Natural killer cell (primary cell): ENCODE results near the gene ANKS3. TPM values are rescaled to one million over a fixed set of nuclear protein-coding genes. Genes with fewer than 3 reads are reported as not detected.

ENCODE experiments used
- ATAC-seq, 3 donors: fragments of 150-1000 bp in 2 of 3; fragments of 200-7000 bp in 1 of 3; cut with Tn5 transposase; 1 replicate in 1 of 3; 2 replicates in 2 of 3; pipeline ENCODE4 v1.10.0; 2021; ENCODE audit warnings: mild to moderate bottlenecking in 2 of 3, moderate library complexity in 2 of 3
- DNase-seq, 2 donors: peaks; one replicate each; pipeline versions ENCODE4 v3.0.0 to v3.0.0-alpha.2; 2013 to 2021; ENCODE audit warnings: mixed read lengths in 1 of 2
- H3K27ac ChIP-seq: one replicate; pipeline ENCODE4 v1.5.1; 2013; ENCODE audit warnings: mild to moderate bottlenecking, low read length
- H3K27me3 ChIP-seq: one replicate; pipeline ENCODE4 v1.6.1; 2013; ENCODE audit warnings: low read length; ENCODE audit not compliant: control insufficient read depth, insufficient read depth
- H3K36me3 ChIP-seq: one replicate; pipeline ENCODE4 v1.6.1; 2013; ENCODE audit warnings: low read length; ENCODE audit not compliant: control insufficient read depth, insufficient read depth
- H3K4me1 ChIP-seq: one replicate; pipeline ENCODE4 v1.6.1; 2013; ENCODE audit warnings: low read length; ENCODE audit not compliant: control insufficient read depth, insufficient read depth
- H3K4me3 ChIP-seq: one replicate; pipeline ENCODE4 v1.5.1; 2013; ENCODE audit warnings: low read length
- H3K9me3 ChIP-seq: one replicate; pipeline ENCODE4 v1.6.1; 2013; ENCODE audit warnings: low read length; ENCODE audit not compliant: control insufficient read depth, insufficient read depth
- H3K27ac Mint-ChIP-seq, 2 donors: one replicate each; pipeline ENCODE4 v1.8.0; 2022; ENCODE audit warnings: mild to moderate bottlenecking in 2 of 2, mixed read lengths in 2 of 2, moderate library complexity in 1 of 2
- H3K27me3 Mint-ChIP-seq, 2 donors: one replicate each; pipeline ENCODE4 v1.8.0; 2022; ENCODE audit warnings: low read depth in 2 of 2, mixed read lengths in 2 of 2
- H3K36me3 Mint-ChIP-seq: one replicate; pipeline ENCODE4 v1.8.0; 2022; ENCODE audit warnings: mixed read lengths
- H3K4me1 Mint-ChIP-seq, 2 donors: one replicate each; pipeline ENCODE4 v1.8.0; 2022; ENCODE audit warnings: mixed read lengths in 2 of 2
- H3K4me3 Mint-ChIP-seq: one replicate; pipeline ENCODE4 v1.8.0; 2022; ENCODE audit warnings: mild to moderate bottlenecking, moderate library complexity, mixed read lengths
- H3K9me3 Mint-ChIP-seq, 2 donors: one replicate each; pipeline ENCODE4 v1.8.0; 2022; ENCODE audit warnings: mixed read lengths in 2 of 2
- WGBS: methylation state at CpG from one replicate; pipeline ENCODE4 v1.1.7; 2013; ENCODE audit warnings: missing lambda C conversion rate; ENCODE audit not compliant: insufficient coverage; 5-methylcytosine and 5-hydroxymethylcytosine counted together
- intact Hi-C: fragments of 100-400 bp; cut with micrococcal nuclease; formaldehyde crosslinking; loops from one replicate; pipeline ENCODE4 v1.14.2; 2022
- total RNA-seq, 4 donors: library from RNA; stranded (reverse); fragments of 120-200 nt in 1 of 4; gene quantifications; one replicate each; pipeline versions ENCODE4 v1.2.3 to v1.2.4, GENCODE V29; 2013 to 2022
- TF ChIP-seq, protein P1 (sequence below): fragments of 200-600 bp; IDR thresholded peaks from one replicate; pipeline ENCODE4 v1.8.0; 2022; ENCODE audit warnings: antibody characterized with exemption

ANKS3 gene, protein sequence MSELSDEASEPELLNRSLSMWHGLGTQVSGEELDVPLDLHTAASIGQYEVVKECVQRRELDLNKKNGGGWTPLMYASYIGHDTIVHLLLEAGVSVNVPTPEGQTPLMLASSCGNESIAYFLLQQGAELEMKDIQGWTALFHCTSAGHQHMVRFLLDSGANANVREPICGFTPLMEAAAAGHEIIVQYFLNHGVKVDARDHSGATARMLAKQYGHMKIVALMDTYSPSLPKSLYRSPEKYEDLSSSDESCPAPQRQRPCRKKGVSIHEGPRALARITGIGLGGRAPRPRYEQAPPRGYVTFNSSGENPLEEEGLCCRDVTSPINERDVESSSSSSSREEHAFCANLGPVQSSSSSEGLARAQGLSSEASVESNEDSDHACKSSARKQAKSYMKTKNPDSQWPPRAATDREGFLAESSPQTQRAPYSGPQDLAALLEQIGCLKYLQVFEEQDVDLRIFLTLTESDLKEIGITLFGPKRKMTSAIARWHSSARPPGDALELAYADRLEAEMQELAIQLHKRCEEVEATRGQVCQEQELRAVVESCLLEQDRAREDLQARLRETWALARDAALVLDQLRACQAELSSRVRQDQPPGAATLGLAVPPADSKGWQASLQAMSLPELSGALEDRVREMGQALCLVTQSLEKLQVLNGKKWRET
- 10 to 100 TPM; 19.7 to 20.8 (median 20.5) TPM for total RNA-seq
- total RNA-seq (2013): 18.6 TPM

DNA sequence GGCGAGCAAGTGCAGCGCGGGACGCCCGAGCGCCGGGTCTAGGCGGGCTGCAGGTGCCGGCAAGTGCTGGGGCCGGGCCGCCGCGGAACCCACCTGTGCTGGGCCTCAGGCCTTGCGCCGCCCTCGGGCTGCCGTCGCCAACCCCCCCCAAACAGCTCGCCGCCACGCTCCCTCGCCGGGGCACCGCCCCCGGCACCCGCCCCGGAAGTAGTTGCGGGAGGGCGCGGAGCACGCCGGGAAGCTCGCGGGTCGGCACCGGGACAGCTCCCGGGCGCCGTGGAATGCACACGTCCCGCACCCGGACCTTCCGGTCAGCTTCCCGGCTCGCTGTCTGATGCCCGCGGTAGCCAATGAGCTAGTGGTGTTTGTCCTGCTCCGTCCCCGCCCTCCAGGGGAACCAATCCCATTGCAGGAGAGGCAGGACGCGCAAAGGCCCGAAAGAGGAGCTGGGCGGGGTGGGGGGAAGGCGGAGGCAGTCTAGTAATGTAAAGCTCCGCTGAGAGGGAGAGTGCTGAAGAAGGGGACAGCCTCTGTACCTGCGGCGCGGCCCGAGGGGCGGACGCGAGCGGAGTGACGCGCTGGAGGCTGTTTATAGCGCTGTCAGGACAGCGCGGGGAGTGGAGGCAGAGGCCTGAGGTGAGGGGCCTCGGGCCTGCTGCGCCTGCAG, at the start of gene ANKS3, which contains the start of gene DNAAF8:
Gene ANKS3 (minus strand): TSS at position 209 of the 667 bp plus-strand sequence. CDS start 4,122 bp downstream, outside the sequence.
Gene DNAAF8 (plus strand): TSS at position 475 of the 667 bp plus-strand sequence. CDS start 1,978 bp downstream, outside the sequence.
- DNase-seq (peak; percentile 78 to 89), ATAC-seq (peak; percentile 74 to 87 (median 78))
- no peaks in the 10 kb centered on the region for H3K27me3 ChIP-seq
- no peaks in the 10 kb centered on the region for H3K9me3 ChIP-seq
- Mint-ChIP-seq H3K27me3 (no peaks in the 10 kb centered on the region), H3K4me1 (peaks cover 12 to 24% of the 10 kb centered on the region in 2 donors), H3K9me3 (no peaks in the 10 kb centered on the region), H3K4me3 (peak within 1 kb of the TSS; percentile 90), H3K36me3 (no peaks in the 10 kb centered on the region), H3K27ac (peak within 1 kb of the TSS; percentile 87 to 91)
- H3K4me1 ChIP-seq: peaks cover 18% of the 10 kb centered on the region
- peak within 1 kb of the TSS; percentile 73 for H3K27ac ChIP-seq
- H3K4me3 ChIP-seq: peak within 1 kb of the TSS; percentile 97
- WGBS: under 1% methylated on average over 70 of the region's 70 CpGs
- intact Hi-C loops: loop anchor here (1.0 to 2.0 kb wide), 3 partner anchors 35 to 69 kb away; partner anchors contain the start of genes NUDT16L1 and ROGDI
- peaks cover 6% of the 10 kb centered on the region for H3K36me3 ChIP-seq
- TF ChIP-seq, protein P1, sequence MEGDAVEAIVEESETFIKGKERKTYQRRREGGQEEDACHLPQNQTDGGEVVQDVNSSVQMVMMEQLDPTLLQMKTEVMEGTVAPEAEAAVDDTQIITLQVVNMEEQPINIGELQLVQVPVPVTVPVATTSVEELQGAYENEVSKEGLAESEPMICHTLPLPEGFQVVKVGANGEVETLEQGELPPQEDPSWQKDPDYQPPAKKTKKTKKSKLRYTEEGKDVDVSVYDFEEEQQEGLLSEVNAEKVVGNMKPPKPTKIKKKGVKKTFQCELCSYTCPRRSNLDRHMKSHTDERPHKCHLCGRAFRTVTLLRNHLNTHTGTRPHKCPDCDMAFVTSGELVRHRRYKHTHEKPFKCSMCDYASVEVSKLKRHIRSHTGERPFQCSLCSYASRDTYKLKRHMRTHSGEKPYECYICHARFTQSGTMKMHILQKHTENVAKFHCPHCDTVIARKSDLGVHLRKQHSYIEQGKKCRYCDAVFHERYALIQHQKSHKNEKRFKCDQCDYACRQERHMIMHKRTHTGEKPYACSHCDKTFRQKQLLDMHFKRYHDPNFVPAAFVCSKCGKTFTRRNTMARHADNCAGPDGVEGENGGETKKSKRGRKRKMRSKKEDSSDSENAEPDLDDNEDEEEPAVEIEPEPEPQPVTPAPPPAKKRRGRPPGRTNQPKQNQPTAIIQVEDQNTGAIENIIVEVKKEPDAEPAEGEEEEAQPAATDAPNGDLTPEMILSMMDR: no peak

DNA sequence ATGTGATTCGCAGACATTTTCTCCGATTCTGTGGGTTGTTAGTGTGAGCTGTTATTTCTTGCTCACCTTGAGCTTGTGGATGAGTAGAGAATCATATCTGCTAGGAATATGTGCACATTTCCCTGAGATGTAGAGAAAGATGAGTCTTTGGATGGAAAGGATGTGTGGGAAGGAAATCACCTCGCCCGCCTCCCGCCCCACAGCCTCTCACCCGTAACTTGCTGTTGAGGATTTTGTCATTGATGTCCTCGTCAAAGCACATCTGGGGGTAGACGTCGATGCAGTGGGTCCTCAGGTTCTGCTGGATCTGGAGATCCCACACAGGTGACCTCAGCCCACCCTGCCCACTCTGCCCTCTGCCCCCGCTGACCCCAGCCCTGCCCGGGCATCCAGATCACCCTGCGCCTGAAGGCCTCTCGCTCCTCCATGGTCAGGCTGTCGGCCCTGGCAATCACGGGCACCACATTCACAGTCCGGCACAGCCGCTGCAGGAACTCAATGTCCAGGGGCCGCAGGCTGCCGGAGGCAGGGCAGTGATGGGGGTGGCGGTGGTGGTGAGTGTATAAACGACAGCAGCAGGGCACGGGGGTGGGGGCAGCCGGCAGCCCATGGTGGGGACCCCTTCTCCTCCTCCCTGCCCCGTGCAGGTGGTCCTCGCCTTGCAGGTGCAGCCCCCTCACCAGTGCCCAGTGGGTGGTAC, 49.3 kb upstream of the ANKS3 start:
- intact Hi-C loops: no loop called here
- 90% methylated on average over 25 of the region's 25 CpGs for WGBS

DNA sequence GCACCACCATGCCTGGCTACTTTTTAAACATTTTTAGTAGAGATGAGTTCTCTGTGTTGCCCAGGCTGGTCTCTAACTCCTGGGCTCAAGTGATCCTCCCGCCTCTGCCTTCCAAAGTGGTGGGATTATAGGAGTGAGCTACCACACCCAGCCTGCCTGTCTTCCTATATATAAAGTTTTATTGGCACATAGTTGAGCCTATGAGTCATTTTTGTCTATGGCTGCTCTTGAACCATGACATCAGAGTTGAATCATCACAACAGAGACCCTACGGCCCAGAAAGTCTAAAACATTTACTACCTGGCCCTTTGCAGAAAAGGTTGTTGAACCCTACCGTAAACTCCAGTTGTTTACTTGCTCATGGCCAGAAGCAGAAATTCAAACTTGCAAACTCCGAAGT, 46.2 kb upstream of the ANKS3 start:
- Mint-ChIP-seq H3K27me3 (no peaks in the 10 kb centered on the region), H3K27ac (no peak overlapping the region), H3K4me1 (no peaks in the 10 kb centered on the region), H3K4me3 (no peak overlapping the region), H3K36me3 (no peaks in the 10 kb centered on the region), H3K9me3 (no peaks in the 10 kb centered on the region)
- WGBS: 91% methylated on average over 4 of the region's 4 CpGs
- TF ChIP-seq, protein P1: no peak
- DNase-seq (no peak), ATAC-seq (no peak)
- H3K4me1 ChIP-seq: no peaks in the 10 kb centered on the region
- no peaks in the 10 kb centered on the region for H3K9me3 ChIP-seq
- no peak overlapping the region for H3K4me3 ChIP-seq
- H3K36me3 ChIP-seq: no peaks in the 10 kb centered on the region
- H3K27ac ChIP-seq: no peak overlapping the region
- H3K27me3 ChIP-seq: no peaks in the 10 kb centered on the region
- intact Hi-C loops: no loop called here

More for the DNA sequence above, 49.3 kb upstream of the ANKS3 start:
- TF ChIP-seq, protein P1: no peak
- no peak overlapping the region for H3K4me3 ChIP-seq
- Mint-ChIP-seq H3K9me3 (no peaks in the 10 kb centered on the region), H3K27ac (no peak overlapping the region), H3K4me1 (no peaks in the 10 kb centered on the region), H3K36me3 (no peaks in the 10 kb centered on the region), H3K4me3 (no peak overlapping the region), H3K27me3 (peaks cover 0 to 3% of the 10 kb centered on the region in 2 donors)
- H3K4me1 ChIP-seq: no peaks in the 10 kb centered on the region
- H3K27ac ChIP-seq: no peak overlapping the region
- ATAC-seq (no peak), DNase-seq (no peak)
- no peaks in the 10 kb centered on the region for H3K36me3 ChIP-seq
- no peaks in the 10 kb centered on the region for H3K27me3 ChIP-seq
- no peaks in the 10 kb centered on the region for H3K9me3 ChIP-seq
